Measurements from ENCODE around the gene MOXD1.
"Not testable (repeated sequence)": the region's sequence is repeated elsewhere in the genome, so short reads cannot be mapped to it uniquely, and the experiment has no call there.

The MOXD1 gene

DNA sequence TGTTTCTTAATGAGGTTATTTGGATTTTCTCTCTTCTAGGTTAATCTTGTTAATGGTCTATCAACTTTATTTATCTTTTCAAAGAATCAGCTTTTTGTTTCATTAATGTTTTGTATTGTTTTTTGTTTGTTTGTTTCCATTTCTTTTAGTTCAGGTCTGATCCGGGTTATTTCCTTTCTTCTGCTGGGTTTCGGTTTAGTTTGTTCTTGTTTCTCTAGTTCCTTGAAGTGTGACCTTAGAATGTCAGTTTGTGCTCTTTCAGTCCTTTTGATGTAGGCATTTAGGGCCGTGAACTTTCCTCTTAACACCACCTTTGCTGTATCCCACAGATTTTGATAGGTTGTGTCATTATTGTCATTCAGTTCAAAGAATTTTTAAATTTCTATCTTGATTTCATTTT lies 49.3 kb downstream of the MOXD1 start:
- not testable (repeated sequence) for H3K4me1 ChIP-seq (ENCODE audit: control insufficient read depth, insufficient read depth, low read length, poor library complexity, severe bottlenecking); H3K27ac ChIP-seq (ENCODE audit: low read depth, low read length, severe bottlenecking); H3K9me3 ChIP-seq (ENCODE audit: control insufficient read depth, low read length); H3K4me3 ChIP-seq (ENCODE audit: extremely low read depth, insufficient read depth, low read length, poor library complexity, severe bottlenecking); H3K36me3 ChIP-seq (ENCODE audit: control insufficient read depth, insufficient read depth, low read length)
- 100% methylated on average over 1 of the region's 3 CpGs; no CpG with 5 or more reads in 1 of the 2 experiments for WGBS, 2 experiments (ENCODE audit: insufficient coverage in 2 of 2)

- Histone ChIP-seq H3K36me3 (ENCODE audit: control insufficient read depth, insufficient read depth, low read length) (no peaks in the 10 kb centered on the region), H3K4me3 (ENCODE audit: extremely low read depth, insufficient read depth, low read length, poor library complexity, severe bottlenecking) (no peak overlapping the region), H3K4me1 (ENCODE audit: control insufficient read depth, insufficient read depth, low read length, poor library complexity, severe bottlenecking) (no peaks in the 10 kb centered on the region), H3K27ac (ENCODE audit: low read depth, low read length, severe bottlenecking) (no peak overlapping the region), H3K9me3 (ENCODE audit: control insufficient read depth, low read length) (peaks cover 7% of the 10 kb centered on the region)
- WGBS, 2 experiments (ENCODE audit: insufficient coverage in 2 of 2): 100% methylated on average over 1 of the region's 1 CpG
These were observed 53.0 kb downstream of the MOXD1 start for GRCh38 chr6:132348231-132348630.

- 74 to 81% methylated on average over 2 to 3 of the region's 5 CpGs for WGBS, 2 experiments (ENCODE audit: insufficient coverage in 2 of 2)
- no peak overlapping the region for H3K27ac ChIP-seq (ENCODE audit: low read depth, low read length, severe bottlenecking)
These were observed 56.5 kb downstream of the MOXD1 start for GRCh38 chr6:132344811-132345210.

DNA sequence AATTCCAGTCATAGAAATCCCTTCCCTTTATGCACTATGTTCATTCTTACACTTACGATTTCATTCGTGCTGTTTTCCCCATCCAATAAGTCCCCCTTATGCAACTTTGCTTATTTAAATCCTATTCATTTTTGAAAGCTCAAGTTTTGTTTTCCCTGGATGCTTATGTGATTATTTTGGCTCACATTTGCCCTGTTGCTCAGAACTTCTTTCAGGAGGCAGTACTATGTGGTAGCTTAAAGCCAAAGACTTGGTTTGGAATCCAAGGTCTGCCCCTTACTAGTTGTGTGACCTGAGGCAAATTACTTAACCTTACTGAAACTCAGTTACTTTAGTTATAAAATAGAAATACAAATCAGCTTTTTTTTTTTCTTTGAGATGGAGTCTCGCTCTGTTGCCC lies 59.6 kb downstream of the MOXD1 start:
- Histone ChIP-seq H3K4me3 (ENCODE audit: extremely low read depth, insufficient read depth, low read length, poor library complexity, severe bottlenecking) (no peak overlapping the region), H3K4me1 (ENCODE audit: control insufficient read depth, insufficient read depth, low read length, poor library complexity, severe bottlenecking) (no peaks in the 10 kb centered on the region), H3K9me3 (ENCODE audit: control insufficient read depth, low read length) (peaks cover 7% of the 10 kb centered on the region), H3K27ac (ENCODE audit: low read depth, low read length, severe bottlenecking) (no peak overlapping the region), H3K36me3 (ENCODE audit: control insufficient read depth, insufficient read depth, low read length) (no peaks in the 10 kb centered on the region)
- 92 to 100% methylated on average over 2 of the region's 3 CpGs for WGBS, 2 experiments (ENCODE audit: insufficient coverage in 2 of 2)

More at GRCh38 chr6:132344811-132345210, 56.5 kb downstream of the MOXD1 start:
- H3K36me3 ChIP-seq (ENCODE audit: control insufficient read depth, insufficient read depth, low read length): no peaks in the 10 kb centered on the region
- H3K9me3 ChIP-seq (ENCODE audit: control insufficient read depth, low read length): peaks cover 7% of the 10 kb centered on the region
- H3K4me3 ChIP-seq (ENCODE audit: extremely low read depth, insufficient read depth, low read length, poor library complexity, severe bottlenecking): no peak overlapping the region
- H3K4me1 ChIP-seq (ENCODE audit: control insufficient read depth, insufficient read depth, low read length, poor library complexity, severe bottlenecking): no peaks in the 10 kb centered on the region

DNA sequence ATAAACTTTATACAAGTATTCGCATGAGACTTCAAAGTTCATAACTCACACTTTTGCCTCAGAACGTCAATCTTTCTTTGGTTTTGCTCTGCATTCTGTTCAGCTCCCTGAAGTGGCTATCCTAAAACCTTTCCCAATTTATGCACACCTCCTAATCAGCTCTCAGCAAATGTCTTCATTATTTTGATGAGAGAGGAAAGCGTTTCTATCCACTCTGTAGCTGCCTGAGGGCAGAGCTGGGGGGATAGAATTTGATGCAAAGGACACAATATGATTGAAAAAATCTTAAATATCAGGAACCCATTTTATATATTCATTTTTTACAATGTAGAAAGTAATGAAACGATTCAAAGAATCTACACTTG lies 66.8 kb downstream of the MOXD1 start:
- Histone ChIP-seq H3K9me3 (ENCODE audit: control insufficient read depth, low read length) (peaks cover 8% of the 10 kb centered on the region), H3K36me3 (ENCODE audit: control insufficient read depth, insufficient read depth, low read length) (no peaks in the 10 kb centered on the region), H3K4me1 (ENCODE audit: control insufficient read depth, insufficient read depth, low read length, poor library complexity, severe bottlenecking) (peaks cover 15% of the 10 kb centered on the region), H3K4me3 (ENCODE audit: extremely low read depth, insufficient read depth, low read length, poor library complexity, severe bottlenecking) (no peak overlapping the region), H3K27ac (ENCODE audit: low read depth, low read length, severe bottlenecking) (peak overlapping the region; percentile 74)
- 23 to 26% methylated on average over 2 of the region's 4 CpGs for WGBS, 2 experiments (ENCODE audit: insufficient coverage in 2 of 2)

DNA sequence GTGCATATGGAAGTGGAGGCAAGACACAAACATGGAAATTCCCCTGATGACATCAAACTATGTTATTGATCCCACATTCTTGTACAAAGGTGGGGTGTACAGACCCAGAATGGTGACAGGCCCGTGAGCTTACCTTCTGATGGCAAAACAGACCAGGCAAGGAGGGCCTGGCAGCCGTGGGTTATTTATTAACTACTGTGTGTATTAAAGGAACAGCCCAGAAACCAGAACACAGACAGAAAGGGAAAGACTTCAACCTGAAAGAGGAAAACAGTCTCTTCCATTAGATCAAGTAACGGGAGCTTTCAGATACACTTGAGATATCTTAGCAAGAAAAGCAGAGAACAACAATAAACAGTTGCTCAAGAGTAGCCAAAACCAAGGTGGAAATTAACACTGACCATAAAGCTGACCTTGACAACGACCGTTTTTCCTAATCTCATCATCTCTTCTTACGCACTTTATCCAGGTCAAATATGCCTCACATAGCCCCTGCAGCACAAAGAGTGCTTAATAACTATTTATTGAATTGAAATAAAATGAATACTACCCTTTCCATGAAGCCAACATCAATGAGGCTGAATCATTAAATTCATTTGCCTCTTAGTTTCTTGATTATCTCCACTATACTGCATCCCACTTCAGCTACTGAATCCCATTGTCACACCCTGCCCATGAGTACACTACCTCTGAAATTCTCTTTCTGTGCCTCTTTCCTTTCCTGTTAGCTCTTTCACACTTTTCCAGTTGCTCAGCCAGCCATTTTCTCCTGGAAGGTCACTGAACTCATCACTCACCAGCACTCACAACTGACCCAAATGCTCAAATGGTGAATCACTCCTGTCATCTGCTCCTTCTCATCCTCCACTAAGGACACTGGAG lies 67.4 kb downstream of the MOXD1 start:
- H3K4me1 ChIP-seq (ENCODE audit: control insufficient read depth, insufficient read depth, low read length, poor library complexity, severe bottlenecking): peaks cover 15% of the 10 kb centered on the region
- H3K36me3 ChIP-seq (ENCODE audit: control insufficient read depth, insufficient read depth, low read length): no peaks in the 10 kb centered on the region
- H3K27ac ChIP-seq (ENCODE audit: low read depth, low read length, severe bottlenecking): peak overlapping the region; percentile 74
- WGBS, 2 experiments (ENCODE audit: insufficient coverage in 2 of 2): 77 to 80% methylated on average over 2 to 4 of the region's 6 CpGs
- peaks cover 8% of the 10 kb centered on the region for H3K9me3 ChIP-seq (ENCODE audit: control insufficient read depth, low read length)
- H3K4me3 ChIP-seq (ENCODE audit: extremely low read depth, insufficient read depth, low read length, poor library complexity, severe bottlenecking): no peak overlapping the region

GRCh38 chr6:132330759-132331158 lies 70.5 kb downstream of the MOXD1 start:
- peaks cover 15% of the 10 kb centered on the region for H3K4me1 ChIP-seq (ENCODE audit: control insufficient read depth, insufficient read depth, low read length, poor library complexity, severe bottlenecking)

GRCh38 chr6:132322398-132322797 lies 78.9 kb downstream of the MOXD1 start:
- no peak overlapping the region for H3K27ac ChIP-seq (ENCODE audit: low read depth, low read length, severe bottlenecking)
- H3K9me3 ChIP-seq (ENCODE audit: control insufficient read depth, low read length): peaks cover 2% of the 10 kb centered on the region
- no peaks in the 10 kb centered on the region for H3K36me3 ChIP-seq (ENCODE audit: control insufficient read depth, insufficient read depth, low read length)
- WGBS, 2 experiments (ENCODE audit: insufficient coverage in 2 of 2): 100% methylated on average over 2 of the region's 2 CpGs; no CpG with 5 or more reads in 1 of the 2 experiments
- H3K4me1 ChIP-seq (ENCODE audit: control insufficient read depth, insufficient read depth, low read length, poor library complexity, severe bottlenecking): no peaks in the 10 kb centered on the region
- no peak overlapping the region for H3K4me3 ChIP-seq (ENCODE audit: extremely low read depth, insufficient read depth, low read length, poor library complexity, severe bottlenecking)

More at GRCh38 chr6:132330759-132331158, 70.5 kb downstream of the MOXD1 start:
- no peak overlapping the region for H3K27ac ChIP-seq (ENCODE audit: low read depth, low read length, severe bottlenecking)
- H3K36me3 ChIP-seq (ENCODE audit: control insufficient read depth, insufficient read depth, low read length): no peaks in the 10 kb centered on the region
- H3K9me3 ChIP-seq (ENCODE audit: control insufficient read depth, low read length): peaks cover 4% of the 10 kb centered on the region
- H3K4me3 ChIP-seq (ENCODE audit: extremely low read depth, insufficient read depth, low read length, poor library complexity, severe bottlenecking): no peak overlapping the region
- whole genome bisulfite sequencing, 2 experiments (ENCODE audit: insufficient coverage in 2 of 2): 82 to 87% methylated on average over 3 of the region's 5 CpGs

DNA sequence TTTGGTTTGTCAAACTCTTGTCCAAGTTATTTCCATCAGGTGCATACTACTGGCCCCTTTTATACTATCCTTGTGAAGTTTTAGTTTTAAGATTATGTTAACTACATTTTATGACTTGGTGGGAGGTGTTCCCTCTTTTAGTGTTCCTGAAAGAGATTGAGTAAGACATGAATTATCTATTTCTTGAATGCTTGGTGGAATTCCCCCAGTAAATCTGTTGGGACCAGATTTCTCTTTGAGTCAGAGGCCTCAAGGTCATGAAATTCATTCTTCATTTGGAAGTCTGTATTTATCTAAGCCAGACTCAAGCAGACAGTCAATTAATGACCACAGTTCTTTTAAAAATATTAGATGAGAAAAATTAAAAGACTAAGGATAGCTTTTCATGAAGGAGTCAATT lies 81.3 kb downstream of the MOXD1 start:
- peaks cover 5% of the 10 kb centered on the region for H3K9me3 ChIP-seq (ENCODE audit: control insufficient read depth, low read length)
- no peak overlapping the region for H3K27ac ChIP-seq (ENCODE audit: low read depth, low read length, severe bottlenecking)
- H3K4me3 ChIP-seq (ENCODE audit: extremely low read depth, insufficient read depth, low read length, poor library complexity, severe bottlenecking): no peak overlapping the region

GRCh38 chr6:132316970-132317369 lies 84.3 kb downstream of the MOXD1 start:
- no peaks in the 10 kb centered on the region for H3K36me3 ChIP-seq (ENCODE audit: control insufficient read depth, insufficient read depth, low read length)
- peaks cover 5% of the 10 kb centered on the region for H3K9me3 ChIP-seq (ENCODE audit: control insufficient read depth, low read length)
- WGBS, 2 experiments (ENCODE audit: insufficient coverage in 2 of 2): no CpG with 5 or more reads among the region's 1 CpG
- no peak overlapping the region for H3K4me3 ChIP-seq (ENCODE audit: extremely low read depth, insufficient read depth, low read length, poor library complexity, severe bottlenecking)
- H3K27ac ChIP-seq (ENCODE audit: low read depth, low read length, severe bottlenecking): no peak overlapping the region
- no peaks in the 10 kb centered on the region for H3K4me1 ChIP-seq (ENCODE audit: control insufficient read depth, insufficient read depth, low read length, poor library complexity, severe bottlenecking)

More for the DNA sequence above, 81.3 kb downstream of the MOXD1 start:
- Histone ChIP-seq H3K36me3 (ENCODE audit: control insufficient read depth, insufficient read depth, low read length) (no peaks in the 10 kb centered on the region), H3K4me1 (ENCODE audit: control insufficient read depth, insufficient read depth, low read length, poor library complexity, severe bottlenecking) (no peaks in the 10 kb centered on the region)

DNA sequence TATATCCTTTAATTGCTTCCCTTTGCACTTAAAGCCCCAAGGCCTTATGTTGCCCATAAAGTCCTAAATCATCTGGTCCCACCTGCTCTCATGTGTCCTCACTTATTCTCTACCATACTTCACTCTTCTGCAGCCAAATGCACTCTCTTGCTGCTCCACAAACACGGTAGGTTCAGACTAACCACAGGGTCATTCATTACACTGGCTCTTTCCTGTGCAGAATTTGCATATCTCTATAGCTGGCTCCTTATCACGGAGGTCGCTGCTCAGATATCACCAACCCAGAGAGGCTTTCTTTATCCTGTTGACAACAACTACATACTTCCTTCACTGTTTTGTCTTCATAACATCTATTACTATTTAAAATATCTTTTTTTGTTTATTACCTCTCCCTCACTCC lies 86.8 kb downstream of the MOXD1 start:
- H3K4me1 ChIP-seq (ENCODE audit: control insufficient read depth, insufficient read depth, low read length, poor library complexity, severe bottlenecking): no peaks in the 10 kb centered on the region
- H3K9me3 ChIP-seq (ENCODE audit: control insufficient read depth, low read length): peaks cover 5% of the 10 kb centered on the region
- H3K27ac ChIP-seq (ENCODE audit: low read depth, low read length, severe bottlenecking): no peak overlapping the region
- no peak overlapping the region for H3K4me3 ChIP-seq (ENCODE audit: extremely low read depth, insufficient read depth, low read length, poor library complexity, severe bottlenecking)
- no peaks in the 10 kb centered on the region for H3K36me3 ChIP-seq (ENCODE audit: control insufficient read depth, insufficient read depth, low read length)
- WGBS, 2 experiments (ENCODE audit: insufficient coverage in 2 of 2): 79 to 85% methylated on average over 3 of the region's 3 CpGs
